OCI-LY1 (cell line): ENCODE results near the gene COL25A1.

Experiments used
- CTCF ChIP-seq: fragments of 200-600 bp; sonication (generic), shearing (Covaris generic); IDR thresholded peaks from 2 replicates; pipeline ENCODE4 v1.5.1; 2017; ENCODE audit warnings: mild to moderate bottlenecking, antibody characterized with exemption, low read length, moderate library complexity, mixed read lengths
- EZH2 ChIP-seq: fragments of 200-600 bp; sonication (generic), shearing (Covaris generic); IDR thresholded peaks from 2 replicates; pipeline ENCODE4 v1.8.0; 2017; ENCODE audit warnings: borderline replicate concordance, mixed run types, mild to moderate bottlenecking, antibody characterized with exemption, low read length, moderate library complexity, mixed read lengths

- TF ChIP-seq EZH2 = no peak
- no peak for TF ChIP-seq CTCF
Observed at GRCh38 chr4:108762559-108763225, 539.8 kb downstream of the COL25A1 start, which contains the start of gene ETNPPL.
